ENCODE data around the gene HSH2D. TPM values are rescaled to one million over a fixed set of nuclear protein-coding genes. Genes with fewer than 3 reads are reported as not detected.
A peak's percentile ranks its signal among the peaks of the same experiment; 100 is the strongest.

HSH2D gene
- total and polyA plus RNA-seq, 2 of the 13 experiments (the other 11 are each of a cell fraction or from before 2014, with no cell fraction given) = 0.69 to 3.2 TPM

- TF ChIP-seq ZBTB10 (CRISPR knock-in tag; IDR thresholded peaks at IDR 0.05; ENCODE audit: borderline replicate concordance) (no peak), ZNF570 (CRISPR knock-in tag; IDR thresholded peaks at IDR 0.05; ENCODE audit: borderline replicate concordance) (no peak), YEATS2 (CRISPR knock-in tag; IDR thresholded peaks at IDR 0.05; ENCODE audit: borderline replicate concordance) (no peak), MEF2D (CRISPR knock-in tag; IDR thresholded peaks at IDR 0.05) (0 out of 2 replicates have a peak, but pooled peaks have one; percentile 25), TARDBP (CRISPR knock-in tag; IDR thresholded peaks at IDR 0.05) (0 out of 2 replicates have a peak, but pooled peaks have one; percentile 22), ZSCAN9 (CRISPR knock-in tag; IDR thresholded peaks at IDR 0.05; ENCODE audit: borderline replicate concordance) (0 out of 2 replicates have a peak, but pooled peaks have one; percentile 3), ZNF816 (CRISPR knock-in tag; IDR thresholded peaks at IDR 0.05; ENCODE audit: borderline replicate concordance) (no peak), ARID3A (IDR thresholded peaks at IDR 0.05; ENCODE audit: low read depth, low read length) (peak; percentile 60; the same call in 1 of the 2 replicates), ZFP82 (CRISPR knock-in tag; IDR thresholded peaks at IDR 0.05; ENCODE audit: borderline replicate concordance) (no peak), ZNF280D (CRISPR knock-in tag; IDR thresholded peaks at IDR 0.05) (0 out of 2 replicates have a peak, but pooled peaks have one; percentile 29), ELF4 (CRISPR knock-in tag; IDR thresholded peaks at IDR 0.05; ENCODE audit: borderline replicate concordance) (0 out of 2 replicates have a peak, but pooled peaks have one; percentile 56), NR2F6 (IDR thresholded peaks at IDR 0.05) (peak; percentile 32; the same call in 1 of the 2 replicates), NR2F6 (CRISPR knock-in tag; IDR thresholded peaks at IDR 0.05) (no peak), DZIP1 (CRISPR knock-in tag; IDR thresholded peaks at IDR 0.05) (0 out of 2 replicates have a peak, but pooled peaks have one; percentile 13), TCF7L2 (IDR thresholded peaks at IDR 0.05; ENCODE audit: low read depth, low read length) (no peak), ZNF337 (CRISPR knock-in tag; IDR thresholded peaks at IDR 0.05; ENCODE audit: borderline replicate concordance, low read depth) (0 out of 2 replicates have a peak, but pooled peaks have one; percentile 29)
- TF ChIP-seq, protein P1, sequence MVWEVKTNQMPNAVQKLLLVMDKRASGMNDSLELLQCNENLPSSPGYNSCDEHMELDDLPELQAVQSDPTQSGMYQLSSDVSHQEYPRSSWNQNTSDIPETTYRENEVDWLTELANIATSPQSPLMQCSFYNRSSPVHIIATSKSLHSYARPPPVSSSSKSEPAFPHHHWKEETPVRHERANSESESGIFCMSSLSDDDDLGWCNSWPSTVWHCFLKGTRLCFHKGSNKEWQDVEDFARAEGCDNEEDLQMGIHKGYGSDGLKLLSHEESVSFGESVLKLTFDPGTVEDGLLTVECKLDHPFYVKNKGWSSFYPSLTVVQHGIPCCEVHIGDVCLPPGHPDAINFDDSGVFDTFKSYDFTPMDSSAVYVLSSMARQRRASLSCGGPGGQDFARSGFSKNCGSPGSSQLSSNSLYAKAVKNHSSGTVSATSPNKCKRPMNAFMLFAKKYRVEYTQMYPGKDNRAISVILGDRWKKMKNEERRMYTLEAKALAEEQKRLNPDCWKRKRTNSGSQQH (CRISPR knock-in tag; IDR thresholded peaks at IDR 0.05; ENCODE audit: low read depth) = 0 out of 2 replicates have a peak, but pooled peaks have one; percentile 27
Observed at GRCh38 chr19:16197188-16197621, 53.7 kb downstream of the HSH2D start (continued).
